ENCODE results near the gene BUB1B.

BUB1B gene

DNA sequence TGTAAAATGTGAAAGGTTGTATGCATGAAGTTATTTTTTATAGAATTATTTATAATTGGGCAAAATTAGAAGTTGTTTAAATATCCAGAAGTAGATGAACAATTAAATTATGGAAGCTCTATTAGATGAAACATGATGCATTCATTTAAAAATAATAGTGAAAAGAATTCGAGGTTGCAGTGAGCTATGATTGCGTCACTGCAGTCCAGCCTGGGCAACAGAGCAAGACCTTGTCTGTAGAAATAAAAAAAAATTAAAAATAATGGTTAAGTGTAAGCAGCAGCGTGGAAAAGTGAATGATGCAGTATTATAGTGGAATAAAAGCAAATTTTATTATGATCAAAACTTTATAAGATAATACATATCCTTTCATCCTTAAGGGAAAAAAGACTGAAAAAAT lies 14.3 kb downstream of the BUB1B start:
- no peak for DNase-seq (ENCODE audit: extremely low read depth in 1 of 2, low read depth in 1 of 2)

GRCh38 chr15:40182358-40183029 lies 21.6 kb downstream of the BUB1B start:
- DNase-seq (ENCODE audit: extremely low read depth in 1 of 2, low read depth in 1 of 2), result no peak

DNA sequence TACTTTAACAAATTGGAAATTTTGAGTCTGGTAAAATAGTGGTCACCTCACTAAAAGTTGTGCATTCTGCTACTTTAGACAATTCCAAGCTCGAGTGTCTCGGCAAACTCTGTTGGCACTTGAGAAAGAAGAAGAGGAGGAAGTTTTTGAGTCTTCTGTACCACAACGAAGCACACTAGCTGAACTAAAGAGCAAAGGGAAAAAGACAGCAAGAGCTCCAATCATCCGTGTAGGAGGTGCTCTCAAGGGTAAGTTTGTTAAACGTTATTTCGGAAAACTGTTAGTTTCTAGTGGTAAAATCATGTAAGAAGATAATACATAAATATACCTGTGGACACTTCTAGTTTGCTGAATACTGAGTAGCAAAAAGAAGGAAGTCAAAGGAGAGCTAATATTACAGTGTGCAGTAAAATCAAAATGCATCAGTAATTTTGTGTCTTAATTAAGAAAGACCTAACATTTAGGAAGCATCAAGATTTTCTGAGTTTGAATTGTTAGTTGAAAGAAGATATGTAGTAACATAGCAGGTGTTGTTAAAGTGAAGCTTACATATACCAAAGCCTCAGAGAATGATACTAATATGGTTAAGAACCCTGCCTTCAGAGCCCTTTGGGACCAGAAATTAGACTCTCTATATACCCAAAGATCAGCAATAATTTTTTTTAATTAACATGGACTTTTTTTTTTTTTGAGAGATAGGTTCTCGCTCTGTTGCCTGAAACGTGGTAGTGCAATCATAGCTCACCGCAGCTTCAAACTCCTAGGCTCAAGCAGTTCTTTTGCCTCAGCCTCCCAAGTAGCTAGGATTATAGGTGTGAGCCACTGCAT lies 23.0 kb downstream of the BUB1B start:
- DNase-seq (ENCODE audit: extremely low read depth in 1 of 2, low read depth in 1 of 2), result no peak

DNA sequence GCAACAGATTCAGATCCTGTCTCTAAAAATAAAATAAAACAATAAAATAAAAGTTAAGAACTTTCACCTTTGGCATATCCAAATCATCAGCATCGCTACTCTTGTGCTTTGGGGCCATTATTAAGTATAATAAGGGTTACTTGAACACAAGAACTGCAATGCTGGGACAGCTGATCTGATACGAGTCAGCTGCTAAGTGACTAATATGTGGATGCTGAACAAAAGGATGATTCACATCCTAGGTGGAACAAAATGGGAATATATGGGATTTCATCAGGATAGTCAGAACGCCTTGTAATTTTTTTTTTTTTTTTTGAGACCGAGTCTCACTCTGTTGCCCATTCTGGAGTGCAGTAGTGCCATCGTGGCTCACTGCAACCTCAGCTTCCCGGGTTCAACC lies 29.7 kb downstream of the BUB1B start:
- DNase-seq (ENCODE audit: extremely low read depth in 1 of 2, low read depth in 1 of 2), result no peak

DNA sequence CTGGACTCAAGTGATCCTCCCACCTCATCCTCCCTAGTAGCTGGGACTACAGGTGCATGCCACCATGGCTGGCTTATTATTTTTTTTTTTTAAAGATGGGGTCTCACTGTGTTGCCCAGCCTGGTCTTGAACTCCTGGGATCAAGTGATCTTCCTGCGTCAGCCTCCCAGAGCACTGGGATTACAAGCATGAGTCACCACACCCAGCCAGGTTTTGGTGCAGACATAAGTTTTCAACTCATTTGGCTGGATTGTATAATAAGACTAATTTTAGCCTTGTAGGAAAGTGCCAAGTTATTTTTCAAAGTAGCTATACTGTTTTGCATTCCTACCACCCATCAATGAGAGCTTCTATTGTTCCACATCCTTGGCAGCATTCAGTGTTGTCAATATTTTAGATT lies 32.1 kb downstream of the BUB1B start:
- no peak for DNase-seq (ENCODE audit: extremely low read depth in 1 of 2, low read depth in 1 of 2)

DNA sequence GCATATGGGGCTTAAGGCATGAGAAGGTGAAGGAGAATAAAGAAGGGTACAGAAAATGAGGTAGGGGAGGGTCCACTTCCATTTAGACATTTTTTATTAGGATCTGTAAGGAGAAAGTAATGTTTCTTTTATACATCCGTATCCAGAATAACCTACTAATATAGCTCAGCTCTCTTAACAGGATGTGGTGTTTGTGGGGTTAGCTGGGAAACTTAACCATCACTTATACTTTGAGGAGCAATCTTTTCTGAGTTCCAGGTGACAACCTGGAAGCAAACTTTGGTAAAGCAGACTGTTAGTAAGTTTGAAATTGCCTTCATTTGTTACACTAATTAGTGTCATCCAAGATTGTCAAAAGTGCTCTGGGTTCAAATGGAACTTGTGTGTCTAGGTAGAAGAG lies 36.6 kb downstream of the BUB1B start:
- no peak for DNase-seq (ENCODE audit: extremely low read depth in 1 of 2, low read depth in 1 of 2)

GRCh38 chr15:40198355-40199085 lies 37.7 kb downstream of the BUB1B start:
- DNase-seq (ENCODE audit: extremely low read depth in 1 of 2, low read depth in 1 of 2), result no peak

DNA sequence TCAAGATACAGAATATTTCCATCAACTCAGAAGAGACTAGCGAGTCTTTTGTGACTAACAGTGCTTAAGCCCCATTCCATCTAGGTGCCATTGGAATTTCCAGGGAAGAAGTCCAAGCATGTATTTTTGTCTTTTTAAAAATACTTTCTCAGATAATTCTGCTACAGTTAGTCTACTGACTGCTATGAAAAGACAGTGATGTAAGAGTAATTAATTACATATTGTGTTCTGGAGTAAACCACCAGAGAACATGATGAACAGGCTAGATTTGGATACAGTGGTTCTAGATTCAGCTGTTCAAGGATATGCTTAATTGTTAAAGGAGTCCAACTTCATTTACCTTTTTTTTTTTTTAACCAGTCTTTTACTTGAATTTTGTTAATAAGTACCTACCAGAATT lies 43.2 kb downstream of the BUB1B start:
- no peak for DNase-seq (ENCODE audit: extremely low read depth in 1 of 2, low read depth in 1 of 2)

DNA sequence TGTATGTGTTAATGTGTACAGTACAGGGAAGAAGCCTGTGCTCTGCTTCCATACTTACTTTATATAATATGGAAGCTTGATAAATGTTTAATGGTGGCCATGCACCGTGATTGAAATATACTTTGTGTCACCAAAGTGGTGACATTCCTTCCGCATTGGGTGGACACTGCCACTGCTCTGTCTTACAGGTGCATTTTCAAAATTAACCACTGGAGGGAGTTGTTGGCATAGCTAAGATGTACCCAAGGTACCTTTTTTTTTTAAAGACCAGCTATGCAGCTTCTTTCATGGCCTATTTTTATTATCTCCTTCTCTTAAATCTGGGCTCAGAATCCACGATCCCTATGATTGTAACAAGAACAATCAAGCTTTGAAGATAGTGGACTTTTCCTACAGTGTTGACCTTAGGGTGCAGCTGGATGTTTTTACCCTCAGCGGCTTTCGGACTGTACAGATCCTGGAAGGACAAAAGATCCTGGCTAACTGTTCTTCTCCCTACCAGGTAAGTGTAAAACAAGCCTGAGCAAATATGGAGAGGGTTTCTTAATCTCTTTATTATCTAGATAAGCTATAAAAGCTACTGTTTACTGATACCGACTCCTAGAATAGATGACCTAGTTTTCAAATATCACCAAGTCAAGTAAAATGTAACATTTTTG lies 56.4 kb downstream of the BUB1B start:
- peak in 1 of 2 donors; percentile 12 for DNase-seq (ENCODE audit: extremely low read depth in 1 of 2, low read depth in 1 of 2)

DNA sequence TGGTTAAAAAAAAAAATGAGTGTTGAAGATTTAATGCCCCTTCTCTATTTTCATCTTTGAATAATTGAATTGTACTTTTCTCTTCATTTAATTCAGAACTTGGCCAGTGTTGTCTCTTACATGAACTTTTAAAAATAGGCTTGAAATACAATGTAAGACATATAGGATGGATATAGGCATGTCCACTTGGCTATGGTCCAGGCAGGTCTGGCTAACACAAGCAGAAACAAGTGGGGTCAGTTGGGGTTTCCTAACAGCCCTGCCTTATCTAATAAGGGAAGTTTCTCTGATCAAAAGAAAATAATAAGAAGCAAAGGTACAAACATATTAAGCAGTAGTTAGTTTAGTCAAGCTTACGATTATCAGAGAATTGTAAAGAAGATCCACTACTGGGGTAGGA lies 58.9 kb downstream of the BUB1B start:
- no peak for DNase-seq (ENCODE audit: extremely low read depth in 1 of 2, low read depth in 1 of 2)

- DNase-seq (ENCODE audit: extremely low read depth in 1 of 2, low read depth in 1 of 2), result no peak
Measured at GRCh38 chr15:40222131-40222530, 61.3 kb downstream of the BUB1B start.

GRCh38 chr15:40226736-40227135 lies 65.9 kb downstream of the BUB1B start:
- no peak for DNase-seq (ENCODE audit: extremely low read depth in 1 of 2, low read depth in 1 of 2)

DNA sequence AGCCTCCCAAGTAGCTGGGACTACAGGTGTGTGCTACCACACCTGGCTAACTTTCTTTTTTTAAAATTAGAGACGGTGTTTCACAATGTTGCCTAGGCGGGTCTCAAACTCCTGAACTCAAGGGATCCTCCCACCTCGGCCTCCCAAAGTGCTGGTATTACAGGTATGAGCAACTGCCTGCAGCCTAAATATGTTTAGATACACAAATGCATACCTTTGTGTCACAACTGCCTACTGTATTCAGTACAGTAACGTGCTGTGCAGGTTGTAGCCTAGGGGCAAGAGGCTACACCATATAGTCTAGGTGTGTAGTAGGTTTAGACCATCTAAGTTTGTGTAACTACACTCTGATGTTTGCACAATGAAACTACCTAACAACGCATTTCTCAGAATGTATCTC lies 68.4 kb downstream of the BUB1B start:
- DNase-seq (ENCODE audit: extremely low read depth in 1 of 2, low read depth in 1 of 2), result no peak

- no peak for DNase-seq (ENCODE audit: extremely low read depth in 1 of 2, low read depth in 1 of 2)
Measured at GRCh38 chr15:40229956-40230355, 69.1 kb downstream of the BUB1B start.

GRCh38 chr15:40232625-40233070 lies 71.8 kb downstream of the BUB1B start:
- no peak for DNase-seq (ENCODE audit: extremely low read depth in 1 of 2, low read depth in 1 of 2)

DNA sequence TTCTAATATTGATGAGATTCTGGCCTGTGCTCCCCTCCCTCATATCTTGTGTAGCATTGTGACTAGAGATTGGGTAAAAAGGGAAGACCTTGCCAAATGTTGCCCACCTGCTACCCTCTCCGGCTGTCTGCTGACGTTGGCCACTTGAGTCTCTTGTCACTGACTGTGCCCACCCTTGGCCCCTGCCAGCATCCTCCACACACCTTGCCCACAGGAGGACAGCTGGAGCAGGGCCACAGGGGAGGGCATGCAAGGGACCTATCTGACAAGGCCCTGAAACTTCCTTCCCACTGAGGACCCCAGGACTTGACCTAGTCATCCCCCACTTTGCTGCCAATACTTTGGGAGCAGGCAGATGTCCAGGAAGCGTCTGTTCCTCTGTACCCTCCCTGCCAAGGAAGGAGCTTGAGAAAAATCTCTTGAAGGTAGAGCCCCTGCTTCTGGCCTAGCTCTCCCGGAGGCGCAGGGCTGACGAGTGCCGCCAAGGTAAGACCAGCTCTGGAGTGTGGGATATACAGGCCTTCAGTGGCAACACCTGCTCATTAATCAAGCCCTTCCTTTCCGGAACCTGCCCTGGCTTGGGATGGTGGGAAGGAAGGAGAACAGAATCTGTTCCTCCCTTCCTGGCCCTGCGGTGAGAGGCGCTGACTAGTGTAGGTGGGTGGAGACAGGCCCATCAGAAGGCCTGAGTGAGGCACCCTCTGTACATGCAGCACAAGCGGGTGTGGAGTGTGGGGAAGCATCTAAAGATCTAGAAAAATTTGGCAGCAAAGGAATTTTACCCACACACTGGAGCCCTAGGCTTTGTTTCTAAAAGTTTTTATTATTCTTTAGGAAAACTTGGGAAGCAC lies 73.1 kb downstream of the BUB1B start:
- DNase-seq (ENCODE audit: extremely low read depth in 1 of 2, low read depth in 1 of 2), result no peak

DNA sequence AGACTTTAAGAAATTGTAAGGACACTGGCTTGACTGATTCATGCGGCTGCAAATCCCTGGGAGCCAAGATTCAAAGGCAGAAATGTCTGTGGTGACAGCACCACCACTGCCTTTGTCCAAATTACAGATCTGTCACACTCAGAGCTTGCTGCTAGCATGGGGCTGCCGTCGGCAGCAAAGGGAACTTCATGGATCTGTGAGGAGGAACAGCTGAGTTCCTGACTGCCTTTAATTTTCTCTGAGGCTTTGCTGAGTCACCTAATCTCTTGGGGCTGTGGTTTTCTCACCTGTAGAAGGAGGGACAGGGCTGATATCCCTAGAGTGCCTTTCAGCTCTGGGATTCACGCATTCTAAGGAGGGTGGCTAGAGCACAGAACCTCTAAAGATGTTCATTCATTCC lies 73.9 kb downstream of the BUB1B start:
- DNase-seq (ENCODE audit: extremely low read depth in 1 of 2, low read depth in 1 of 2), result no peak

- no peak for DNase-seq (ENCODE audit: extremely low read depth in 1 of 2, low read depth in 1 of 2)
Measured at GRCh38 chr15:40235201-40235885, 74.5 kb downstream of the BUB1B start.

DNA sequence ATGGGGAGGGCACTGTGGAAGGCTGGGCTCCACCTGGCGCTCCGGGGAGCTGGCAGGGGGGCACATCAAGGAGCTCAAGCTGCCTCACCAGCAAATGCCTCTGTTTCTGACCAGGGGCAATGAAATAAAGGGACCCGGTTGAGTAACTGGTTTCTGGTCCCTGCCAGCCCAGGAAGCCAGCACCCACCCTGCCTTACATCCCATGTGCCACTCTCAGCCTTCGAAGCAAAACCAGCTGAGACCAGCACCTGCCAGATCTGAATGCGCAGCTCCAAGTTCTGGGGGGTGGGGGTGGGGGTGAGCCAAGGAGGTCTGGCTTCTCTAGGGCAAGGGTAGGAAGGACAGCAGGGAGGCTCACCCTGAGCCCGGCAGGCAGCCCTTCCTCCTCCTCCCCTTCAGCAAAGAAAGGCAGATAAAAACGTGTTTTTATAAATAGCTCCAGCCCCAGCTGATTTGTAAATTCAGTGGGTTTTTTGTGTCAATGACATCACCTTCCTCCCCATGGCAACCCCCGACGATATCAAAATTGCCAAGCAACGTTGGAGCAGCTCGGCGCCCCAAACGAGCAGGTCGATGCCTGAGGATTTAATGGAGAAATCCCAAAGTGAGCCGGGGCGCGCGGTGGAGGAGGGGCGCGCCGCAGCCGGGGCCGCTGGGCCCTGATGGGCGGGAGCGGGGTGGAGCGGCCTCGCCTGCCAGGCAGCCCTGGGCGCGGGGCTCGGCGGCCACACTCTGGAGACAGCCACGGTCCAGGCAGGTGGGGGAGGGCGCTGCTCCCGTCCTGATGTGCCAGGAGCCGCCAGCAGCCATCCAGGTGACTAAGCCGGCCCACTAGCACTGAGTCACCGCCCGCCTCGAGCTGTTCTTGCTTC lies 77.9 kb downstream of the BUB1B start, which contains the start of gene PAK6:
Gene PAK6 (plus strand): TSS at position 532 of the 872 bp plus-strand sequence. CDS start 25,723 bp downstream, outside the sequence.
- peak in 1 of 2 donors; percentile 28 for DNase-seq (ENCODE audit: extremely low read depth in 1 of 2, low read depth in 1 of 2)

Measured in stimulated activated CD8-positive, alpha-beta memory T cell treated with anti-CD3 and anti-CD28 coated beads, Interleukin-7, amount 100 ng/mL, for 48 hours (primary cell).